Smooth muscle cell (in vitro differentiated cells): ENCODE results near the gene ADAM17. TPM values are rescaled to one million over a fixed set of nuclear protein-coding genes. Genes with fewer than 3 reads are reported as not detected.

Experiments used
- DNase-seq: peaks from one replicate; lab custom pipeline; 2025; ENCODE audit not compliant: unreplicated experiment; lab: John Stamatoyannopoulos, UW
- H2AFZ ChIP-seq: fragments of 200-600 bp; sonication (generic); 2 replicates; pipeline ENCODE4 v1.6.0; 2016; ENCODE audit warnings: antibody characterized with exemption, low read depth, mild to moderate bottlenecking
- H3F3A ChIP-seq: fragments of 200-600 bp; sonication (generic); 2 replicates; pipeline ENCODE4 v1.6.0; 2017; ENCODE audit warnings: antibody characterized with exemption, low read depth
- H3K27ac ChIP-seq: fragments of 200-600 bp; sonication (generic); 2 replicates; pipeline ENCODE4 v1.5.1; 2016; ENCODE audit warnings: low read depth, mild to moderate bottlenecking
- H3K27me3 ChIP-seq: fragments of 200-600 bp; sonication (generic); 2 replicates; pipeline ENCODE4 v1.6.1; 2016; ENCODE audit warnings: low read depth, mild to moderate bottlenecking
- H3K36me3 ChIP-seq: fragments of 200-600 bp; sonication (generic); 2 replicates; pipeline ENCODE4 v1.5.1; 2016; ENCODE audit warnings: low read depth
- H3K4me1 ChIP-seq: fragments of 200-600 bp; sonication (generic); 2 replicates; pipeline ENCODE4 v1.5.1; 2016; ENCODE audit warnings: low read depth
- H3K4me2 ChIP-seq: fragments of 200-600 bp; sonication (generic); 2 replicates; pipeline ENCODE4 v1.6.0; 2016; ENCODE audit warnings: mild to moderate bottlenecking
- H3K4me3 ChIP-seq: fragments of 200-600 bp; sonication (generic); 2 replicates; pipeline ENCODE4 v1.5.1; 2016; ENCODE audit warnings: mild to moderate bottlenecking
- H3K79me2 ChIP-seq: fragments of 200-600 bp; sonication (generic); 2 replicates; pipeline ENCODE4 v1.6.0; 2016; ENCODE audit warnings: low read depth, mild to moderate bottlenecking
- H3K9ac ChIP-seq: fragments of 200-600 bp; sonication (generic); 2 replicates; pipeline ENCODE4 v1.6.0; 2016; ENCODE audit warnings: low read depth
- H3K9me3 ChIP-seq: fragments of 200-600 bp; sonication (generic); replicated peaks from 2 replicates; pipeline ENCODE4 v1.5.1; 2016; ENCODE audit warnings: low read depth
- H4K20me1 ChIP-seq: fragments of 200-600 bp; sonication (generic); 2 replicates; pipeline ENCODE4 v1.6.0; 2016; ENCODE audit warnings: low read depth
- CTCF ChIP-seq: fragments of 200-600 bp; sonication (generic); IDR thresholded peaks from 2 replicates; pipeline ENCODE4 v1.5.1; 2017; ENCODE audit warnings: borderline replicate concordance, mild to moderate bottlenecking, antibody characterized with exemption; ENCODE audit not compliant: insufficient read depth, poor library complexity, severe bottlenecking
- WGBS: methylation state at CpG from one replicate; pipeline ENCODE4 v1.1.7; 2016; ENCODE audit warnings: low lambda C conversion rate; 5-methylcytosine and 5-hydroxymethylcytosine counted together
- polyA plus RNA-seq: library from polyadenylated mRNA; unstranded; fragments of >200 nt; fragmentation: Nextera tagmentation; extraction: Ambion mirVana; gene quantifications from 2 replicates; pipeline ENCODE4 v1.2.1, GENCODE V29; 2016
- total RNA-seq: library from RNA; depleted of rRNA; stranded (reverse); fragments of >200 nt; gene quantifications from 2 replicates; pipeline ENCODE4 v1.2.3, GENCODE V29; 2014

The ADAM17 gene
- total and polyA plus RNA-seq, 2 experiments from 2014 or later, result 8.9 to 18.3 TPM

- Histone ChIP-seq H3K27me3 (no peaks in the 10 kb centered on the region), H3K9me3 (no peaks in the 10 kb centered on the region), H2AFZ (no peak overlapping the region), H3K4me2 (no peak overlapping the region), H3K4me3 (no peak overlapping the region), H3K27ac (peak overlapping the region; percentile 50), H3K9ac (no peak overlapping the region), H3F3A (no peaks in the 10 kb centered on the region), H3K79me2 (peaks cover 69% of the 10 kb centered on the region), H4K20me1 (peaks cover 54% of the 10 kb centered on the region), H3K4me1 (no peaks in the 10 kb centered on the region), H3K36me3 (no peaks in the 10 kb centered on the region)
- TF ChIP-seq CTCF, result no peak
- 80% methylated on average over 2 of the region's 2 CpGs for WGBS
- DNase-seq, result no peak
Observed at GRCh38 chr2:9538000-9538507, 17.6 kb downstream of the ADAM17 start.

GRCh38 chr2:9536504-9536903 lies 19.1 kb downstream of the ADAM17 start:
- Histone ChIP-seq H4K20me1 (peaks cover 48% of the 10 kb centered on the region), H3K9ac (no peak overlapping the region), H3F3A (no peaks in the 10 kb centered on the region), H3K27ac (no peak overlapping the region), H3K27me3 (no peaks in the 10 kb centered on the region), H3K9me3 (no peaks in the 10 kb centered on the region), H3K36me3 (no peaks in the 10 kb centered on the region), H3K4me1 (no peaks in the 10 kb centered on the region), H3K4me3 (no peak overlapping the region), H2AFZ (no peak overlapping the region), H3K4me2 (no peak overlapping the region), H3K79me2 (peaks cover 54% of the 10 kb centered on the region)
- WGBS, result 93% methylated on average over 6 of the region's 6 CpGs
- no peak for TF ChIP-seq CTCF
- no peak for DNase-seq

- Histone ChIP-seq H2AFZ (no peak overlapping the region), H3K36me3 (no peaks in the 10 kb centered on the region), H3K79me2 (peaks cover 41% of the 10 kb centered on the region), H3K4me1 (no peaks in the 10 kb centered on the region), H3K27ac (no peak overlapping the region), H3K27me3 (no peaks in the 10 kb centered on the region), H3F3A (no peaks in the 10 kb centered on the region), H3K4me3 (no peak overlapping the region), H4K20me1 (peaks cover 39% of the 10 kb centered on the region), H3K9ac (no peak overlapping the region), H3K9me3 (no peaks in the 10 kb centered on the region), H3K4me2 (no peak overlapping the region)
- TF ChIP-seq CTCF, result no peak
- 94% methylated on average over 1 of the region's 1 CpG for whole genome bisulfite sequencing
- no peak for DNase-seq
Observed at GRCh38 chr2:9535177-9535576, 20.5 kb downstream of the ADAM17 start.

- Histone ChIP-seq H3K9me3 (no peaks in the 10 kb centered on the region), H2AFZ (no peak overlapping the region), H3K4me2 (no peak overlapping the region), H3K4me3 (no peak overlapping the region), H4K20me1 (peaks cover 50% of the 10 kb centered on the region), H3K27ac (no peak overlapping the region), H3K27me3 (no peaks in the 10 kb centered on the region), H3K4me1 (no peaks in the 10 kb centered on the region), H3K9ac (no peak overlapping the region), H3K36me3 (no peaks in the 10 kb centered on the region), H3K79me2 (peaks cover 29% of the 10 kb centered on the region), H3F3A (no peaks in the 10 kb centered on the region)
- 97% methylated on average over 2 of the region's 2 CpGs for WGBS
- no peak for TF ChIP-seq CTCF
- DNase-seq, result no peak
Observed at GRCh38 chr2:9533663-9534062, 22.0 kb downstream of the ADAM17 start.
